ENCODE measurements around the gene AP1S1. TPM values are rescaled to one million over a fixed set of nuclear protein-coding genes. Genes with fewer than 3 reads are reported as not detected.

Gene AP1S1
- total and polyA plus RNA-seq, 9 of the 15 experiments (the other 6 are each of a cell fraction or from before 2014, with no cell fraction given), result 4.4 to 149 (median 89.4) TPM

DNA sequence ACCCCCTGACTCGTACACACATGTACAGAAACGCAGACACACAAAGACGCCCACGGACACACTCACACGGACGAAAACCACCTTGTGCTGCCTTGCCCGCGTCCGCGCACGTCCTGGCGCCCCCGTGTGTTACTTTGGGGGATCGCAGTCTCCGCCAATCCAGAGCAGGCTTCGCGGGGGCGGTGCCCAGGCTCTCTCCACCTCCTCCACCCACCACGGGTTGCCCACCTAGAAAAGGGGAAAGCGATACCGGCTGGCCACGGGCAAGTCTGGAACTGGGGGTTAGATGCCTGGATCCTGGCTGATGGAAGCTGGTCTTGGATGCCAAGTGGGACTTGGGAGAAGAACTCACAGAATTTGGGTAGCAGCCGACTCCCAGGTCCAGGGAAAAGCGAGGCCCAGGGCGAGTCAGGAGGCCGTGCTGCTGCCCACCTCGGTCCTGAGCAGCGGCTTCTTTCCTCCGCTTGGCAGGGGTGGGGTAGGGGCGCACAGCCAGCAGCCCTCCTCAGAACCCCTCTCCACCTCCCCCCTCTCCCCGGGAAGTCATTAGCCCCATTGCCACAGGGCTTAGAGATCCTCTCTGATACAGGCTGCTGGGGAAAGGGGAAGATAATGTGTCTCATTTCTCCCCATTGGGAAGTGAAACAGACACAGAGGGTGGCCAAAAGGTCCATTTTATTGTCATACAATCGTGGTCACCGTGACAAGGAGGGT is 15.7 kb downstream of the AP1S1 start (continued):
- TF ChIP-seq POLR2H (tag; IDR thresholded peaks at IDR 0.05; ENCODE audit: low read depth), result no peak
- no peak for TF ChIP-seq NELFE (IDR thresholded peaks at IDR 0.05; ENCODE audit: insufficient read depth, insufficient read length)
- TF ChIP-seq TAF7 (tag; IDR thresholded peaks at IDR 0.05), result no peak
- TF ChIP-seq, protein P1, sequence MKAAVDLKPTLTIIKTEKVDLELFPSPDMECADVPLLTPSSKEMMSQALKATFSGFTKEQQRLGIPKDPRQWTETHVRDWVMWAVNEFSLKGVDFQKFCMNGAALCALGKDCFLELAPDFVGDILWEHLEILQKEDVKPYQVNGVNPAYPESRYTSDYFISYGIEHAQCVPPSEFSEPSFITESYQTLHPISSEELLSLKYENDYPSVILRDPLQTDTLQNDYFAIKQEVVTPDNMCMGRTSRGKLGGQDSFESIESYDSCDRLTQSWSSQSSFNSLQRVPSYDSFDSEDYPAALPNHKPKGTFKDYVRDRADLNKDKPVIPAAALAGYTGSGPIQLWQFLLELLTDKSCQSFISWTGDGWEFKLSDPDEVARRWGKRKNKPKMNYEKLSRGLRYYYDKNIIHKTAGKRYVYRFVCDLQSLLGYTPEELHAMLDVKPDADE (conservative IDR thresholded peaks at IDR 0.05; ENCODE audit: control insufficient read depth, low read depth, low read length), result no peak
- no peak for TF ChIP-seq EHMT2 (IDR thresholded peaks at IDR 0.05)
- no peak for TF ChIP-seq SREBF2 (CRISPR knock-in tag; IDR thresholded peaks at IDR 0.05)
- TF ChIP-seq TRIM24 (IDR thresholded peaks at IDR 0.05), result no peak
- TF ChIP-seq SAFB (IDR thresholded peaks at IDR 0.05; ENCODE audit: borderline replicate concordance, low read depth, low read length), result peak; percentile 58; the same call in 1 of the 2 replicates
- TF ChIP-seq BHLHE40 (IDR thresholded peaks at IDR 0.05; ENCODE audit: low read length), result peak; percentile 56
- TF ChIP-seq, protein P2, sequence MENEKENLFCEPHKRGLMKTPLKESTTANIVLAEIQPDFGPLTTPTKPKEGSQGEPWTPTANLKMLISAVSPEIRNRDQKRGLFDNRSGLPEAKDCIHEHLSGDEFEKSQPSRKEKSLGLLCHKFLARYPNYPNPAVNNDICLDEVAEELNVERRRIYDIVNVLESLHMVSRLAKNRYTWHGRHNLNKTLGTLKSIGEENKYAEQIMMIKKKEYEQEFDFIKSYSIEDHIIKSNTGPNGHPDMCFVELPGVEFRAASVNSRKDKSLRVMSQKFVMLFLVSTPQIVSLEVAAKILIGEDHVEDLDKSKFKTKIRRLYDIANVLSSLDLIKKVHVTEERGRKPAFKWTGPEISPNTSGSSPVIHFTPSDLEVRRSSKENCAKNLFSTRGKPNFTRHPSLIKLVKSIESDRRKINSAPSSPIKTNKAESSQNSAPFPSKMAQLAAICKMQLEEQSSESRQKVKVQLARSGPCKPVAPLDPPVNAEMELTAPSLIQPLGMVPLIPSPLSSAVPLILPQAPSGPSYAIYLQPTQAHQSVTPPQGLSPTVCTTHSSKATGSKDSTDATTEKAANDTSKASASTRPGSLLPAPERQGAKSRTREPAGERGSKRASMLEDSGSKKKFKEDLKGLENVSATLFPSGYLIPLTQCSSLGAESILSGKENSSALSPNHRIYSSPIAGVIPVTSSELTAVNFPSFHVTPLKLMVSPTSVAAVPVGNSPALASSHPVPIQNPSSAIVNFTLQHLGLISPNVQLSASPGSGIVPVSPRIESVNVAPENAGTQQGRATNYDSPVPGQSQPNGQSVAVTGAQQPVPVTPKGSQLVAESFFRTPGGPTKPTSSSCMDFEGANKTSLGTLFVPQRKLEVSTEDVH (IDR thresholded peaks at IDR 0.05; ENCODE audit: low read depth, partially characterized antibody), result no peak
- TF ChIP-seq ZNF444 (CRISPR knock-in tag; IDR thresholded peaks at IDR 0.05), result no peak
- TF ChIP-seq, protein P3, sequence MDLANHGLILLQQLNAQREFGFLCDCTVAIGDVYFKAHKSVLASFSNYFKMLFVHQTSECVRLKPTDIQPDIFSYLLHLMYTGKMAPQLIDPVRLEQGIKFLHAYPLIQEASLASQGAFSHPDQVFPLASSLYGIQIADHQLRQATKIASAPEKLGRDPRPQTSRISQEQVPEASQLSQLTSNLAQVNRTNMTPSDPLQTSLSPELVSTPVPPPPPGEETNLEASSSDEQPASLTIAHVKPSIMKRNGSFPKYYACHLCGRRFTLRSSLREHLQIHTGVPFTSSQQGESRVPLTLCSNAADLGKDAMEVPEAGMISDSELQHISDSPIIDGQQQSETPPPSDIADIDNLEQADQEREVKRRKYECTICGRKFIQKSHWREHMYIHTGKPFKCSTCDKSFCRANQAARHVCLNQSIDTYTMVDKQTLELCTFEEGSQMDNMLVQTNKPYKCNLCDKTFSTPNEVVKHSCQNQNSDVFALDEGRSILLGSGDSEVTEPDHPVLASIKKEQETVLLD (IDR thresholded peaks at IDR 0.05), result peak; percentile 57; the same call in 1 of the 2 replicates
- no peak for TF ChIP-seq ZNF589 (CRISPR knock-in tag; IDR thresholded peaks at IDR 0.05; ENCODE audit: low read depth)
- peak; percentile 40; the same call in 1 of the 2 replicates for TF ChIP-seq ZNF384 (IDR thresholded peaks at IDR 0.05; ENCODE audit: low read depth, low read length)
- TF ChIP-seq HMG20A (CRISPR knock-in tag; conservative IDR thresholded peaks at IDR 0.05), result no peak
- no peak for TF ChIP-seq KAT8 (IDR thresholded peaks at IDR 0.05; ENCODE audit: low read depth)
- no peak for TF ChIP-seq ZBTB8A (IDR thresholded peaks at IDR 0.05; ENCODE audit: partially characterized antibody)
- no peak for TF ChIP-seq HDAC6 (IDR thresholded peaks at IDR 0.05; ENCODE audit: low read depth, low read length)
- no peak for TF ChIP-seq ZNF347 (CRISPR knock-in tag; IDR thresholded peaks at IDR 0.05; ENCODE audit: low read depth)
- no peak for TF ChIP-seq EZH2 (IDR thresholded peaks at IDR 0.05; ENCODE audit: borderline replicate concordance, low read depth, low read length)
- TF ChIP-seq TARDBP (IDR thresholded peaks at IDR 0.05), result no peak
- TF ChIP-seq, protein P4, sequence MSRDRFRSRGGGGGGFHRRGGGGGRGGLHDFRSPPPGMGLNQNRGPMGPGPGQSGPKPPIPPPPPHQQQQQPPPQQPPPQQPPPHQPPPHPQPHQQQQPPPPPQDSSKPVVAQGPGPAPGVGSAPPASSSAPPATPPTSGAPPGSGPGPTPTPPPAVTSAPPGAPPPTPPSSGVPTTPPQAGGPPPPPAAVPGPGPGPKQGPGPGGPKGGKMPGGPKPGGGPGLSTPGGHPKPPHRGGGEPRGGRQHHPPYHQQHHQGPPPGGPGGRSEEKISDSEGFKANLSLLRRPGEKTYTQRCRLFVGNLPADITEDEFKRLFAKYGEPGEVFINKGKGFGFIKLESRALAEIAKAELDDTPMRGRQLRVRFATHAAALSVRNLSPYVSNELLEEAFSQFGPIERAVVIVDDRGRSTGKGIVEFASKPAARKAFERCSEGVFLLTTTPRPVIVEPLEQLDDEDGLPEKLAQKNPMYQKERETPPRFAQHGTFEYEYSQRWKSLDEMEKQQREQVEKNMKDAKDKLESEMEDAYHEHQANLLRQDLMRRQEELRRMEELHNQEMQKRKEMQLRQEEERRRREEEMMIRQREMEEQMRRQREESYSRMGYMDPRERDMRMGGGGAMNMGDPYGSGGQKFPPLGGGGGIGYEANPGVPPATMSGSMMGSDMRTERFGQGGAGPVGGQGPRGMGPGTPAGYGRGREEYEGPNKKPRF (IDR thresholded peaks at IDR 0.05; ENCODE audit: low read depth, low read length), result no peak
- TF ChIP-seq TCF3 (CRISPR knock-in tag; IDR thresholded peaks at IDR 0.05), result no peak
